ENCODE measurements around the gene TGFBI.

- no peak for TF ChIP-seq CTCF (IDR thresholded peaks at IDR 0.05)
- no peak for TF ChIP-seq POLR2A (IDR thresholded peaks at IDR 0.05)
These were observed 2.3 kb downstream of the TGFBI start for GRCh38 chr5:136030956-136031611.

Measured in adrenal gland (tissue), 5 donors.